Right renal pelvis (tissue), 4 donors: Measurements from ENCODE around the gene ACTG1. TPM values are rescaled to one million over a fixed set of nuclear protein-coding genes. Genes with fewer than 3 reads are reported as not detected.

Experiments
- DNase-seq, 4 donors: peaks; one replicate each; pipeline ENCODE4 v3.0.0-alpha.2; 2013; ENCODE audit warnings: low read depth in 4 of 4, low spot score in 3 of 4, missing footprints in 1 of 4
- polyA plus RNA-seq, 4 donors: library from polyadenylated mRNA; unstranded; fragments of 120-200 nt; gene quantifications; one replicate each; pipeline ENCODE4 v1.2.1, GENCODE V29; 2013; ENCODE audit not compliant: insufficient read length in 4 of 4

The ACTG1 gene
- polyA plus RNA-seq, 4 donors: 3,124 to 3,561 (median 3,180) TPM

GRCh38 chr17:81469266-81469665, 43.3 kb downstream of the ACTG1 start:
- no peak for DNase-seq

GRCh38 chr17:81468770-81469121, 43.9 kb downstream of the ACTG1 start:
- DNase-seq: no peak

DNA sequence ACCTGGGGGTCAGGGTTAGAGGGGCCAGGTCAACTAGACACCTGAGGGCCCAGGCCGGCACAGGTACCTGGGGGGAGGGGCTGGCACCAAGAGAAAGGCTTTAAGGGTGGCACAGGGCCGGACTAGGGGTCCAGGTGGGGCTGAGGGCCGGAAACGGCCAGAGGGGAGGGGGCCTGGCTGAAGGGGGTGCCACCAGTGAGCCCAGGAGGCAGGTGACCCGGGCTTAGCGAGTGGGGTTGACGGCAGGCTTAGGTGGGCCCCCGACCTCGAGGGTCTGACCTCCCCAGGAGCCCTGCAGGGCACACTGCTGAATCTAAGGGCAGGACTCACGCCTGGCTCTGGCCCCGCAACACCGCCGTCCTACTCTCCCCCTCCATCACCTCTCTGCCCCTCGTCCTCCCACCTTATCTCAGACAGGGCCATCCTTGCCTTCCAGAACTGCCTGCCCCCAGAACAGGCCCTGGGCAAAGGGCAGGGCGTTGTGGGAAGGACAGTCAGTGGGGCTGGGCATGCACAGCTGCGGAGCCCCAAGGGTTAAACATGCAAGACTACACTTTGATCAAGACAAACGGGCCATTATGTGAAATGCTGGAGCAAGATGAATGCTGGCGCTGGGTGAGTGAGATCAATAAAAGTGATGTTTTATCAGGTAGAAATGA, 44.4 kb downstream of the ACTG1 start:
- no peak for DNase-seq

- no peak for DNase-seq
Measured at GRCh38 chr17:81466564-81467472, 45.8 kb downstream of the ACTG1 start.

- no peak for DNase-seq
Measured at GRCh38 chr17:81465910-81466309, 46.7 kb downstream of the ACTG1 start.

- DNase-seq: no peak
Measured at GRCh38 chr17:81464586-81464985, 48.0 kb downstream of the ACTG1 start.

GRCh38 chr17:81463506-81463905, 49.1 kb downstream of the ACTG1 start:
- no peak for DNase-seq

DNA sequence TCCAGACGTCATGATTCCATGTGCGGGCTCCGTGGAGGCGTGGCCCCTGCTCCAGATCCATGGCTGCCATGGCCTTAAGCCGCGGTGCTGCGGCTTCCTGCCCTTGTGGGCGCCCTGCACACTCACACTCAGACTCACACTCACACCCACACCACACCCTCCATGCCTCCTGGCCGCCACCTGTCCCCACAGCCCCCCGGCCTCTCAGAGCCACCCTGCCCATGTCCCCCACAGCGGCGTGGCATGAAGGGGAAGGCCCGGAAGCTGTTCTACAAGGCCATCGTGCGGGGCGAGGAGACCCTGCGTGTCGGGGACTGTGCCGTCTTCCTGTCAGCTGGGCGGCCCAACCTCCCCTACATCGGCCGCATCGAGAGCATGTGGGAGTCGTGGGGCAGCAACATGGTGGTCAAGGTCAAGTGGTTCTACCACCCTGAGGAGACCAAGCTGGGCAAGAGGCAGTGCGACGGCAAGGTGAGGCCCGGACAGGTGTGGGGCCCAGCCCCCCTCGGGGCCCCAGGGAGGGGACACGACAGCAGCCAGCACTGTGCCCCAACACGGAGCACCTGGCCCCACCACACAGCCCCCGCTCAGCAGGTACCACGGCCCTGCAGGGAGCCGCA, 50.0 kb downstream of the ACTG1 start:
- no peak for DNase-seq

- no peak for DNase-seq
Measured at GRCh38 chr17:81461607-81462500, 50.7 kb downstream of the ACTG1 start.

DNA sequence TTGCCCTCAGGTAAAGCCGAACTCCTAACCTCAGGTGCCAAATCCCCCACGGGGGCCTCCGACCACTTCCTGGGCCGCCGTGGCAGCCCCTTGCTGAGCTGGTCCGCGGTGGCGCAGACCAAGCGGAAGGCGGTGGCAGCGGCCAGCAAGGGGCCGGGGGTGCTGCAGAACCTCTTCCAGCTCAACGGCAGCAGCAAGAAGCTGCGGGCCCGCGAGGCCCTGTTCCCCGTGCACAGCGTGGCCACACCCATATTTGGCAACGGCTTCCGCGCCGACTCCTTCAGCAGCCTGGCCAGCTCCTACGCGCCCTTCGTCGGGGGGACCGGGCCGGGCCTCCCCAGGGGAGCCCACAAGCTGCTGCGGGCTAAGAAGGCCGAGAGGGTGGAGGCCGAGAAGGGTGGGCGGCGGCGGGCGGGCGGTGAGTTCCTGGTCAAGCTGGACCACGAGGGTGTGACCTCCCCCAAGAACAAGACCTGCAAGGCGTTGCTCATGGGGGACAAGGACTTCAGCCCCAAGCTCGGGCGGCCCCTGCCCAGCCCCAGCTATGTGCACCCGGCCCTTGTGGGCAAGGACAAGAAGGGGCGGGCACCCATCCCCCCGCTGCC, 51.6 kb downstream of the ACTG1 start:
- no peak for DNase-seq

Other genes with a start within 250 kb of the ACTG1 start
- 10 to 100 TPM; 55.3 to 72.5 (median 58.5) TPM for gene SLC38A10, start 217.5 kb downstream of the ACTG1 start, polyA plus RNA-seq
- 10 to 100 TPM; 16.6 to 24.7 (median 18.8) TPM for gene BAHCC1, start 117.3 kb downstream of the ACTG1 start, polyA plus RNA-seq
- 1 to 10 TPM; 1.1 to 2.3 (median 1.6) TPM for gene FSCN2, start 15.6 kb upstream of the ACTG1 start, polyA plus RNA-seq
- 10 to 100 TPM; 23.5 to 31.1 (median 25.0) TPM for gene FAAP100, start 39.6 kb upstream of the ACTG1 start, polyA plus RNA-seq
- gene NPLOC4, start 124.3 kb upstream of the ACTG1 start, polyA plus RNA-seq: 10 to 100 TPM; 53.1 to 60.3 (median 57.2) TPM
- 1 to 10 TPM; 2.5 to 5.0 (median 2.9) TPM for gene TSPAN10, start 124.4 kb upstream of the ACTG1 start, polyA plus RNA-seq
- 10 to 100 TPM; 10.3 to 17.5 (median 15.2) TPM for gene PDE6G, start 143.7 kb upstream of the ACTG1 start, polyA plus RNA-seq
- 10 to 100 TPM; 10.4 to 24.0 (median 15.9) TPM for gene OXLD1, start 153.8 kb upstream of the ACTG1 start, polyA plus RNA-seq
- gene CCDC137, start 153.9 kb upstream of the ACTG1 start, polyA plus RNA-seq: 10 to 100 TPM; 12.7 to 17.5 (median 14.1) TPM
- gene ARL16, start 171.0 kb upstream of the ACTG1 start, polyA plus RNA-seq: 10 to 100 TPM; 36.9 to 49.1 (median 45.4) TPM
- 100 to 1,000 TPM in 1 of 4 donors, 10 to 100 TPM in 3; 94.3 to 104 (median 98.0) TPM for gene HGS, start 171.2 kb upstream of the ACTG1 start, polyA plus RNA-seq
- 10 to 100 TPM; 41.0 to 68.1 (median 43.5) TPM for gene MRPL12, start 190.6 kb upstream of the ACTG1 start, polyA plus RNA-seq
- gene SLC25A10, start 199.5 kb upstream of the ACTG1 start, polyA plus RNA-seq: 10 to 100 TPM; 12.5 to 23.3 (median 13.4) TPM